Neural crest cell (in vitro differentiated cells): Measurements from ENCODE around the gene FMO3. TPM values are rescaled to one million over a fixed set of nuclear protein-coding genes. Genes with fewer than 3 reads are reported as not detected.

Source experiments
- DNase-seq: peaks from one replicate; pipeline ENCODE4 v3.0.0; 2021; ENCODE audit warnings: low read depth, mixed read lengths, low spot score
- H3K27ac Mint-ChIP-seq: one replicate; pipeline ENCODE4 v1.8.0; 2021; ENCODE audit warnings: mild to moderate bottlenecking, mixed read lengths; ENCODE audit not compliant: unreplicated experiment
- H3K27me3 Mint-ChIP-seq: 2 replicates; pipeline ENCODE4 v1.8.0; 2021; ENCODE audit warnings: low read depth, mild to moderate bottlenecking, mixed read lengths
- H3K36me3 Mint-ChIP-seq: 2 replicates; pipeline ENCODE4 v1.8.0; 2021; ENCODE audit warnings: low read depth, mild to moderate bottlenecking, mixed read lengths
- H3K4me1 Mint-ChIP-seq: 2 replicates; pipeline ENCODE4 v1.8.0; 2021; ENCODE audit warnings: mixed read lengths
- H3K4me3 Mint-ChIP-seq: one replicate; pipeline ENCODE4 v1.8.0; 2021; ENCODE audit warnings: mild to moderate bottlenecking, mixed read lengths
- H3K9me3 Mint-ChIP-seq: 2 replicates; pipeline ENCODE4 v1.8.0; 2021; ENCODE audit warnings: mixed read lengths
- total RNA-seq: library from RNA; stranded (reverse); gene quantifications from 2 replicates; pipeline ENCODE4 v1.2.1, GENCODE V29; 2021
- TF ChIP-seq, protein P1 (sequence below): fragments of 200-600 bp; sonication (generic); conservative IDR thresholded peaks from 2 replicates; pipeline ENCODE4 v1.5.0; 2021; ENCODE audit warnings: antibody characterized with exemption, mild to moderate bottlenecking

The FMO3 gene
- total RNA-seq, 1 donor from 2014 or later = not detected

DNA sequence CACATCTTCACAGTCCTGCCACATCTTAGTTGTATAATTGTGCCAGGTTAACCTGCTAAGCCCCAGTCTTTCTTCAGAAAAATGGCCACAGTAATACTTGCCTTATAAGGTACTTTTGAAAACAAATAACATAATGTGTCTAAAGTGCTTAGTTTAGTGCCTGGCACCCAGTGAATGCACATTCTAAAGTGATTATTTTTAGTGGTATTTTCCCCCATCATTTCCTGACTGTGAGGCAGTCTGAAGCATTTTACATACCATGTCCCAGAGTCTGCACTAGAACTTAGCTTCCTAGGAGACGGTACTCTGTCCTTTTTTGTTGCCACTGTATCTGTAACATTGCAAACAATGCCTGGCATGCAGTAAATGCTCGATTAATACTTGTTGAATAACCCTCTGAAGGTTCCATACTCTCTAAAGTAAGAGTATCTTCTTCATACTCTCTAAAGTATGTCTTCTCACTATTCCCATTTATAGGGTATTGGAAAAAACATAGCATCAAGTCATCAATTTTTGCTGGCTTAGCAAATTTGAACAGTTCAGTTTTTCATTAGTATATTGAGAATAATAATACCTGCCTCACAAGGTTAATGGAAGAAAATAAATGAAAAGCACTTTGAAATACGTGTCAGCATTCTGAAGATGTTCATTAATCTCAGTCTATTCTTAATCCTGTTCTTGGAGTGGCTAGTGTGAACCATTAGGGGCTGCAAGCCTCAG, 43.7 kb downstream of the FMO3 start:
- no peak for DNase-seq
- TF ChIP-seq, protein P1, sequence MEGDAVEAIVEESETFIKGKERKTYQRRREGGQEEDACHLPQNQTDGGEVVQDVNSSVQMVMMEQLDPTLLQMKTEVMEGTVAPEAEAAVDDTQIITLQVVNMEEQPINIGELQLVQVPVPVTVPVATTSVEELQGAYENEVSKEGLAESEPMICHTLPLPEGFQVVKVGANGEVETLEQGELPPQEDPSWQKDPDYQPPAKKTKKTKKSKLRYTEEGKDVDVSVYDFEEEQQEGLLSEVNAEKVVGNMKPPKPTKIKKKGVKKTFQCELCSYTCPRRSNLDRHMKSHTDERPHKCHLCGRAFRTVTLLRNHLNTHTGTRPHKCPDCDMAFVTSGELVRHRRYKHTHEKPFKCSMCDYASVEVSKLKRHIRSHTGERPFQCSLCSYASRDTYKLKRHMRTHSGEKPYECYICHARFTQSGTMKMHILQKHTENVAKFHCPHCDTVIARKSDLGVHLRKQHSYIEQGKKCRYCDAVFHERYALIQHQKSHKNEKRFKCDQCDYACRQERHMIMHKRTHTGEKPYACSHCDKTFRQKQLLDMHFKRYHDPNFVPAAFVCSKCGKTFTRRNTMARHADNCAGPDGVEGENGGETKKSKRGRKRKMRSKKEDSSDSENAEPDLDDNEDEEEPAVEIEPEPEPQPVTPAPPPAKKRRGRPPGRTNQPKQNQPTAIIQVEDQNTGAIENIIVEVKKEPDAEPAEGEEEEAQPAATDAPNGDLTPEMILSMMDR = no peak
- Mint-ChIP-seq H3K27me3 (no peaks in the 10 kb centered on the region), H3K36me3 (no peaks in the 10 kb centered on the region), H3K9me3 (no peaks in the 10 kb centered on the region), H3K4me3 (no peak overlapping the region), H3K4me1 (no peaks in the 10 kb centered on the region), H3K27ac (no peak overlapping the region)

GRCh38 chr1:171137580-171137979, 46.9 kb downstream of the FMO3 start:
- peaks cover 14% of the 10 kb centered on the region for H3K4me1 Mint-ChIP-seq
- TF ChIP-seq, protein P1 = no peak

DNA sequence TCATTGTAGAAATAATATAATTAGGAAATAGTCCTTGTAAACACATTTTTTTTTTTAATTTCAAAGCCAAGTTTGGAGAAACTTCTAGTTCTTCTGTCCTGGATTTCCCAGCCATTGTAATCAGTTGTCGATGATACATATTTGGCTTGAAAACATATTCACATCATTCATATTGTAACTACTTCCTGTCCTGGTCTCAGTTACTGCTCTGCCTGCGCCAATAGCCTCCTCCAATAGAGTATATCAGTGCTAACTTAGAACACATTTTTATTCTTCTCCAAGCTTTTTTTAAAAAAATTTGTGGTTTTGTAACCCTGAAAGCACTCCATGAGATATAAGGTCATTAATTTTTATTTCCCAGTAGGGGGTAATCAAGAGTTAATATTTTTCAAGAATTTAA, 48.3 kb downstream of the FMO3 start:
- TF ChIP-seq, protein P1 = no peak
- Mint-ChIP-seq H3K27ac (no peak overlapping the region), H3K36me3 (no peaks in the 10 kb centered on the region), H3K4me1 (peaks cover 14% of the 10 kb centered on the region), H3K9me3 (no peaks in the 10 kb centered on the region), H3K27me3 (no peaks in the 10 kb centered on the region), H3K4me3 (no peak overlapping the region)
- DNase-seq = no peak

More at GRCh38 chr1:171137580-171137979, 46.9 kb downstream of the FMO3 start:
- no peaks in the 10 kb centered on the region for H3K9me3 Mint-ChIP-seq
- H3K36me3 Mint-ChIP-seq = no peaks in the 10 kb centered on the region
- no peak overlapping the region for H3K4me3 Mint-ChIP-seq
- H3K27ac Mint-ChIP-seq = no peak overlapping the region
- no peak for DNase-seq
- no peaks in the 10 kb centered on the region for H3K27me3 Mint-ChIP-seq

DNA sequence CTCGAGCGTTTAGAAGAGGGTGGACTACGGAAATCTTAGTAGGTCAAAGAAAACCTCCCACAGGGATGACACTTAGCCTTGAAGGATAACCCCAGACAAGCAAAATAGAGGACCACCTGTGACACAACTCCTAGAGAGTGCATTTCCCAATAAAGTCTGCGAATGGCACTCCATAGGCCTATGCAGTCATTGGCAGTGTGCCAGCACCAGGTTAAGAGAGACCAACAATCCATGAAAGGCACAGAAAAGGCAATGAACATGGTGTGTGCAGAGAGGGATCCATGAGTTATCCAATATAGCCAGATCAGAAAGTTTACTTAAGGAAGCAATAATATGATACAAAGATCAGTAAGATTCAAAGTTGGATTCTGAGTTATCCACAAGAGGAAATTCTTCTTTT, 49.2 kb downstream of the FMO3 start:
- Mint-ChIP-seq H3K4me3 (no peak overlapping the region), H3K27ac (no peak overlapping the region), H3K9me3 (no peaks in the 10 kb centered on the region), H3K27me3 (no peaks in the 10 kb centered on the region), H3K4me1 (peaks cover 14% of the 10 kb centered on the region), H3K36me3 (no peaks in the 10 kb centered on the region)
- DNase-seq = no peak
- TF ChIP-seq, protein P1 = no peak

DNA sequence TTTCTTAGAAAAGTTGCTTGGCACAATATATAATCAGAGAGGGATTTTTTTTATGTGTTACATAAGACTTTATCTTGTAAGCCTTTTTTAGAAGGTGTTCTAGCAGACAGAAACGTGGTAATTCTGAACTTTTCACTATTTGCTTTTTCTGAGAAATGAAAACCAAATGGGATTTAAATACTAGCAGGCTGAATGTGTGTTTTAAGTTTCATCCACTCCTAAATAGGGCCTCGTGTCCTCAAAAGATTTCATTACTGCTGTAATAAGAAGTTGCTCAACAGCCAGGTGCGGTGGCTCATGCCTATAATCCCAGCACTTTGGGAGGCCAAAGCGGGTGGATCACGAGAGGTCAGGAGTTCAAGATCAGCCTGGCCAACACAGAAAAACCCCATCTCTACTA, 49.7 kb downstream of the FMO3 start:
- no peak for DNase-seq
- H3K27ac Mint-ChIP-seq = no peak overlapping the region
- no peaks in the 10 kb centered on the region for H3K36me3 Mint-ChIP-seq
- H3K27me3 Mint-ChIP-seq = no peaks in the 10 kb centered on the region
- H3K9me3 Mint-ChIP-seq = no peaks in the 10 kb centered on the region
- TF ChIP-seq, protein P1 = no peak
- peaks cover 14% of the 10 kb centered on the region for H3K4me1 Mint-ChIP-seq
- H3K4me3 Mint-ChIP-seq = no peak overlapping the region
